Epithelial cell of esophagus (primary cell): ENCODE results near the gene MEP1B.
A peak's percentile ranks its signal among the peaks of the same experiment; 100 is the strongest.

Experiments
- DNase-seq: peaks from one replicate; pipeline ENCODE4 v3.0.0; 2010; ENCODE audit warnings: low read depth
- H3K4me3 ChIP-seq: 2 replicates; pipeline ENCODE4 v1.5.1; 2011; ENCODE audit warnings: mild to moderate bottlenecking, low read length, control low read depth
- TF ChIP-seq, protein P1 (sequence below): IDR thresholded peaks from 2 replicates; pipeline ENCODE4 v1.5.1; 2011; ENCODE audit warnings: low read depth, mild to moderate bottlenecking, low read length, control low read depth, inconsistent platforms; ENCODE audit not compliant: insufficient read depth; ENCODE audit errors: missing control alignments

The MEP1B gene

GRCh38 chr18:32252141-32252860 is 62.5 kb downstream of the MEP1B start:
- TF ChIP-seq, protein P1, sequence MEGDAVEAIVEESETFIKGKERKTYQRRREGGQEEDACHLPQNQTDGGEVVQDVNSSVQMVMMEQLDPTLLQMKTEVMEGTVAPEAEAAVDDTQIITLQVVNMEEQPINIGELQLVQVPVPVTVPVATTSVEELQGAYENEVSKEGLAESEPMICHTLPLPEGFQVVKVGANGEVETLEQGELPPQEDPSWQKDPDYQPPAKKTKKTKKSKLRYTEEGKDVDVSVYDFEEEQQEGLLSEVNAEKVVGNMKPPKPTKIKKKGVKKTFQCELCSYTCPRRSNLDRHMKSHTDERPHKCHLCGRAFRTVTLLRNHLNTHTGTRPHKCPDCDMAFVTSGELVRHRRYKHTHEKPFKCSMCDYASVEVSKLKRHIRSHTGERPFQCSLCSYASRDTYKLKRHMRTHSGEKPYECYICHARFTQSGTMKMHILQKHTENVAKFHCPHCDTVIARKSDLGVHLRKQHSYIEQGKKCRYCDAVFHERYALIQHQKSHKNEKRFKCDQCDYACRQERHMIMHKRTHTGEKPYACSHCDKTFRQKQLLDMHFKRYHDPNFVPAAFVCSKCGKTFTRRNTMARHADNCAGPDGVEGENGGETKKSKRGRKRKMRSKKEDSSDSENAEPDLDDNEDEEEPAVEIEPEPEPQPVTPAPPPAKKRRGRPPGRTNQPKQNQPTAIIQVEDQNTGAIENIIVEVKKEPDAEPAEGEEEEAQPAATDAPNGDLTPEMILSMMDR: no peak
- DNase-seq: no peak

GRCh38 chr18:32255570-32255969 is 65.7 kb downstream of the MEP1B start:
- no peak for DNase-seq
- TF ChIP-seq, protein P1: no peak
- H3K4me3 ChIP-seq: no peak overlapping the region

More at GRCh38 chr18:32252141-32252860, 62.5 kb downstream of the MEP1B start:
- no peak overlapping the region for H3K4me3 ChIP-seq

DNA sequence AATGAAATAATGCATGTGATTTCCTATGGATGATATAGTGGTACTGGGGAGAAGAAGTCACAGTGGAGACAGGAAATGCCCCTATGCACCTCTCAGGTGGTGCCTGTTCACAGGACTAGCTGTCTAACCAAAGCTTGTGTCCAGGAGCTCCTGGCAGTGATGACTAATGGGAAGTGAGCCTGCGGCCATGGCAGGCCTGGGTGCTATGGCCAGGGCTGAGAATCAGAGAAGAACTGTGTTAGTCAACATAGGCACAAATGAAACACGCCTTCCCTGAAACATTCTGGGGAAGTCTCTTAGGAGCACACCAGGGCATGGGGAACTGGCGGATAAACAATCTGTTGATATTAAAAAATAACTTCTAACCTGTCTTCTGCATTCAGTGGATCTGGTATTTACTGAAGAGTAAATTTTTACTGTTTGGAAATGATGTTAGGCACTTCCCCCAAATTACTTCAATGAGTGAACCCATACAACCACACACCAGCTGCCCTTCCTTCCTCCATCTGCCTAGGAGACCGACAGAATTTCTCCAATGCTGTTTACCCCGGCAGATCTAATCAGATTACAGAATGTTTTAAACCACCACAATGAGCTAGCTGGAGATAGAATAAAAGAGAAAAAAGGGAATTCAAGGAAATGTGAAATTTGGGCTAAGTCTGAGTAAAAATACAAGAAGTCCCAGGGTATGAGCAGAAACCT is 67.4 kb downstream of the MEP1B start:
- DNase-seq: peak; percentile 51
- TF ChIP-seq, protein P1: no peak
- no peak overlapping the region for H3K4me3 ChIP-seq

- TF ChIP-seq, protein P1: no peak
- H3K4me3 ChIP-seq: no peak overlapping the region
- no peak for DNase-seq
Observed at GRCh38 chr18:32258148-32258547, 68.3 kb downstream of the MEP1B start.

- H3K4me3 ChIP-seq: no peak overlapping the region
- no peak for DNase-seq
- TF ChIP-seq, protein P1: no peak
Observed at GRCh38 chr18:32258558-32259204, 68.8 kb downstream of the MEP1B start.

GRCh38 chr18:32259553-32259952 is 69.7 kb downstream of the MEP1B start:
- DNase-seq: no peak
- H3K4me3 ChIP-seq: no peak overlapping the region
- TF ChIP-seq, protein P1: no peak

DNA sequence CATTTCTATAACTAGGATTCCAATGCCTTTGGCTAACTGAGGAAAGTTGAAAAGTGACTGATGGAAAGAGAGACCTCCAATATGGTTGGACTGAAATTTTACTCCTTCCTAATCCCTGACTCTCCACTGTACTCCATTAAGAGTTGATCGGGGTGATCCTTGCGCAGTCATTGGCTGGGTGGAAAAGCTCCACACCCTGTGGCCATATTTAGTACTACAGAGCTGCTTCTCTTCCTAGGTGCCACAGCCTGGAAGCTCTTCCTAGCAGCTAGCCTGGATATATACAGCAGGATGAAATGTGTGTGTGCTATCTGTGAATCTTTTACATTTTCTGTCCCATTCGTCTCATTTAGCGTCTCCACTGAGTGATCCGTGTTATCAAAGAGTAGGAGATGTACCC is 71.2 kb downstream of the MEP1B start:
- peak; percentile 9 for DNase-seq
- H3K4me3 ChIP-seq: no peak overlapping the region
- TF ChIP-seq, protein P1: peak; percentile 35
